22Rv1 (cell line): ENCODE measurements around the gene SYVN1.

Experiments used
- H3K27ac ChIP-seq: fragments of 450-650 bp; 2 replicates; pipeline ENCODE4 v1.5.1; 2017
- CTCF ChIP-seq: fragments of 450-650 bp; IDR thresholded peaks from 2 replicates; pipeline ENCODE4 v1.5.1; 2017; ENCODE audit warnings: mild to moderate bottlenecking
- ZFX ChIP-seq: fragments of 450-650 bp; IDR thresholded peaks from 2 replicates; pipeline ENCODE4 v1.6.1; 2017; ENCODE audit warnings: antibody characterized with exemption, borderline replicate concordance

SYVN1 gene

GRCh38 chr11:65160643-65161042 lies 26.3 kb upstream of the SYVN1 start:
- TF ChIP-seq CTCF (no peak), ZFX (no peak)
- H3K27ac ChIP-seq, result no peak overlapping the region

GRCh38 chr11:65159012-65159411 lies 24.7 kb upstream of the SYVN1 start:
- H3K27ac ChIP-seq, result no peak overlapping the region
- no peak for TF ChIP-seq ZFX
- TF ChIP-seq CTCF, result no peak

GRCh38 chr11:65157336-65157735 lies 23.0 kb upstream of the SYVN1 start:
- TF ChIP-seq ZFX (no peak), CTCF (no peak)

GRCh38 chr11:65156926-65157325 lies 22.6 kb upstream of the SYVN1 start:
- TF ChIP-seq ZFX (no peak), CTCF (no peak)
- H3K27ac ChIP-seq, result no peak overlapping the region

More at GRCh38 chr11:65157336-65157735, 23.0 kb upstream of the SYVN1 start:
- H3K27ac ChIP-seq, result no peak overlapping the region

GRCh38 chr11:65156256-65156655 lies 21.9 kb upstream of the SYVN1 start:
- TF ChIP-seq CTCF, result no peak
- no peak for TF ChIP-seq ZFX
- H3K27ac ChIP-seq, result no peak overlapping the region

GRCh38 chr11:65152122-65152521 lies 17.8 kb upstream of the SYVN1 start:
- no peak overlapping the region for H3K27ac ChIP-seq
- TF ChIP-seq CTCF (no peak), ZFX (no peak)

- H3K27ac ChIP-seq, result no peak overlapping the region
- TF ChIP-seq CTCF (no peak), ZFX (no peak)
Observed at GRCh38 chr11:65151331-65151899, 17.1 kb upstream of the SYVN1 start.
